ENCODE measurements around the gene IQCH.
"Not testable (repeated sequence)": the region's sequence is repeated elsewhere in the genome, so short reads cannot be mapped to it uniquely, and the experiment has no call there.

Gene IQCH

GRCh38 chr15:67254238-67255175 lies at the start of gene IQCH, which contains the start of gene AAGAB:
IQCH (plus strand) TSS chr15:67254786; CDS start chr15:67254897, 111 bp downstream.
AAGAB (minus strand) TSS chr15:67254661; CDS start chr15:67254631, 30 bp downstream.
- peak; percentile 100 for DNase-seq

- DNase-seq, result no peak
Measured at GRCh38 chr15:67207555-67208207, 46.9 kb upstream of the IQCH start.

GRCh38 chr15:67208396-67208795 lies 46.2 kb upstream of the IQCH start:
- DNase-seq, result no peak

GRCh38 chr15:67210555-67211168 lies 43.9 kb upstream of the IQCH start:
- DNase-seq, result no peak

- DNase-seq, result no peak
Measured at GRCh38 chr15:67212684-67213367, 41.8 kb upstream of the IQCH start.

GRCh38 chr15:67215102-67215501 lies 39.5 kb upstream of the IQCH start:
- DNase-seq, result no peak

- DNase-seq, result no peak
Measured at GRCh38 chr15:67216859-67217258, 37.7 kb upstream of the IQCH start.

- DNase-seq, result no peak
Measured at GRCh38 chr15:67218428-67218827, 36.2 kb upstream of the IQCH start.

GRCh38 chr15:67219288-67219687 lies 35.3 kb upstream of the IQCH start:
- DNase-seq, result no peak

- no peak for DNase-seq
Measured at GRCh38 chr15:67224889-67225288, 29.7 kb upstream of the IQCH start.

GRCh38 chr15:67225336-67225735 lies 29.2 kb upstream of the IQCH start:
- DNase-seq, result no peak

GRCh38 chr15:67227431-67227830 lies 27.2 kb upstream of the IQCH start:
- no peak for DNase-seq

- no peak for DNase-seq
Measured at GRCh38 chr15:67227846-67228245, 26.7 kb upstream of the IQCH start.

GRCh38 chr15:67228286-67228685 lies 26.3 kb upstream of the IQCH start:
- DNase-seq, result no peak

GRCh38 chr15:67230504-67230903 lies 24.1 kb upstream of the IQCH start:
- DNase-seq, result no peak

- no peak for DNase-seq
Measured at GRCh38 chr15:67232591-67232990, 22.0 kb upstream of the IQCH start.

GRCh38 chr15:67240235-67241131 lies 14.1 kb upstream of the IQCH start:
- DNase-seq, result no peak

GRCh38 chr15:67241132-67241855 lies 13.3 kb upstream of the IQCH start:
- peak; percentile 56 for DNase-seq

GRCh38 chr15:67242708-67243111 lies 11.9 kb upstream of the IQCH start:
- DNase-seq, result no peak

- no peak for DNase-seq
Measured at GRCh38 chr15:67244971-67245478, 9.6 kb upstream of the IQCH start.

GRCh38 chr15:67246606-67247005 lies 8.0 kb upstream of the IQCH start:
- DNase-seq, result not testable (repeated sequence)
